SK-N-SH (cell line): ENCODE data around the gene IGFBP3. TPM values are rescaled to one million over a fixed set of nuclear protein-coding genes. Genes with fewer than 3 reads are reported as not detected.

Source experiments
- CTCF ChIA-PET: fragments of 300-600, 350-600 bp; formaldehyde crosslinking; extraction: SDS; loops from one replicate; lab custom pipeline; 2021; lab: Yijun Ruan, JAX
- POLR2A ChIA-PET: fragments of 350-600 bp; sonication (Branson Sonifier 250); formaldehyde crosslinking; extraction: SDS; loops from one replicate; lab custom pipeline; 2020; ENCODE audit warnings: antibody characterized with exemption, inconsistent platforms; lab: Yijun Ruan, JAX
- DNase-seq: peaks from one replicate; pipeline ENCODE4 v3.0.0; 2012
- H2AFZ ChIP-seq: fragments of 200-600 bp; sonication (generic); 2 replicates; pipeline ENCODE4 v1.8.1; 2016; ENCODE audit warnings: antibody characterized with exemption, mild to moderate bottlenecking, low read depth
- H3F3A ChIP-seq: fragments of 200-600 bp; sonication (generic); replicated peaks from 2 replicates; pipeline ENCODE3; 2016; ENCODE audit warnings: antibody characterized with exemption, mild to moderate bottlenecking; ENCODE audit not compliant: insufficient read depth
- H3K27ac ChIP-seq, 2 experiments: fragments of 200-500 bp in 1 of 2; fragments of 200-600 bp in 1 of 2; sonication (Bioruptor generic) in 1 of 2; sonication (generic), shearing (Covaris generic) in 1 of 2; 2 replicates each; pipeline versions ENCODE4 v1.5.1 to v1.6.1; 2014 to 2016; ENCODE audit warnings: low read depth in 2 of 2, inconsistent platforms in 1 of 2, low read length in 1 of 2, mild to moderate bottlenecking in 1 of 2, mixed read lengths in 1 of 2
- H3K27me3 ChIP-seq: fragments of 200-600 bp; sonication (generic), shearing (Covaris generic); 2 replicates; pipeline ENCODE4 v1.6.1; 2016; ENCODE audit warnings: mixed run types; ENCODE audit not compliant: insufficient read depth
- H3K36me3 ChIP-seq, 2 experiments: fragments of 200-500 bp in 1 of 2; fragments of 200-600 bp in 1 of 2; sonication (Bioruptor generic) in 1 of 2; sonication (generic) in 1 of 2; replicated peaks in 1 of 2; 2 replicates each; pipeline versions ENCODE3 to v1.5.1; 2014 to 2016; ENCODE audit warnings: low read length in 1 of 2, mild to moderate bottlenecking in 1 of 2; ENCODE audit not compliant: insufficient read depth in 2 of 2, control insufficient read depth in 1 of 2
- H3K4me1 ChIP-seq, 2 experiments: fragments of 200-500 bp in 1 of 2; fragments of 200-600 bp in 1 of 2; sonication (Bioruptor generic) in 1 of 2; sonication (generic), shearing (Covaris generic) in 1 of 2; 2 replicates each; pipeline versions ENCODE4 v1.5.1 to v1.6.1; 2014 to 2016; ENCODE audit warnings: low read depth in 1 of 2, low read length in 1 of 2, mixed run types in 1 of 2; ENCODE audit not compliant: insufficient read depth in 2 of 2, control insufficient read depth in 1 of 2
- H3K4me2 ChIP-seq: fragments of 200-600 bp; sonication (generic), shearing (Covaris generic); 2 replicates; pipeline ENCODE4 v1.6.1; 2017; ENCODE audit warnings: mixed run types
- H3K4me3 ChIP-seq, 2 experiments: fragments of 200-500 bp in 1 of 2; fragments of 200-600 bp in 1 of 2; sonication (Bioruptor generic) in 1 of 2; sonication (generic), shearing (Covaris generic) in 1 of 2; 2 replicates each; pipeline versions ENCODE4 v1.5.1 to v1.8.1; 2014 to 2016; ENCODE audit warnings: low read depth in 2 of 2, inconsistent platforms in 1 of 2, low read length in 1 of 2, mild to moderate bottlenecking in 1 of 2, mixed read lengths in 1 of 2, moderate library complexity in 1 of 2
- H3K79me2 ChIP-seq: fragments of 200-600 bp; sonication (generic); 2 replicates; pipeline ENCODE4 v1.8.1; 2017; ENCODE audit warnings: mild to moderate bottlenecking; ENCODE audit not compliant: insufficient read depth
- H3K9ac ChIP-seq: fragments of 200-600 bp; sonication (generic); 2 replicates; pipeline ENCODE4 v1.6.1; 2017; ENCODE audit warnings: mixed run types
- H3K9me2 ChIP-seq: fragments of 200-600 bp; sonication (generic); 2 replicates; pipeline ENCODE4 v1.6.1; 2017; ENCODE audit warnings: mixed run types
- H3K9me3 ChIP-seq: fragments of 200-600 bp; sonication (generic); 2 replicates; pipeline ENCODE4 v1.6.1; 2017; ENCODE audit warnings: mixed run types, mild to moderate bottlenecking, moderate library complexity
- H4K20me1 ChIP-seq: fragments of 200-600 bp; sonication (generic); 2 replicates; pipeline ENCODE4 v1.6.1; 2017; ENCODE audit warnings: mild to moderate bottlenecking, mixed run types; ENCODE audit not compliant: insufficient read depth
- CHD2 ChIP-seq: fragments of 150-350 bp; IDR thresholded peaks from 2 replicates; pipeline ENCODE4 v1.6.1; 2018; ENCODE audit warnings: low read length; ENCODE audit not compliant: partially characterized antibody
- EZH2phosphoT487 ChIP-seq: fragments of 200-600 bp; sonication (generic); IDR thresholded peaks from 2 replicates; pipeline ENCODE4 v1.6.1; 2017; ENCODE audit warnings: low read depth, mixed run types, mild to moderate bottlenecking, antibody characterized with exemption, moderate library complexity, borderline replicate concordance
- FOXM1 ChIP-seq: IDR thresholded peaks from 2 replicates; pipeline ENCODE4 v1.4.0; 2012; ENCODE audit warnings: low read depth, mild to moderate bottlenecking
- GATA2 ChIP-seq: sonication (generic); formaldehyde crosslinking; IDR thresholded peaks from 2 replicates; pipeline ENCODE4 v1.5.0; 2020; ENCODE audit warnings: mild to moderate bottlenecking, missing genetic modification reagents
- IRF3 ChIP-seq: fragments of 150-350 bp; IDR thresholded peaks from 2 replicates; pipeline ENCODE4 v1.6.1; 2016; ENCODE audit warnings: mild to moderate bottlenecking, low read depth, low read length
- MEF2A ChIP-seq: IDR thresholded peaks from 2 replicates; pipeline ENCODE4 v1.4.0; 2012; ENCODE audit warnings: low read depth, borderline replicate concordance
- PBX3 ChIP-seq: IDR thresholded peaks from 2 replicates; pipeline ENCODE4; 2012
- RAD21 ChIP-seq: IDR thresholded peaks from 2 replicates; pipeline ENCODE4 v1.6.1; 2012; ENCODE audit warnings: mild to moderate bottlenecking, low read length
- REST ChIP-seq: IDR thresholded peaks from 2 replicates; pipeline ENCODE4 v1.6.1; 2012; ENCODE audit warnings: mild to moderate bottlenecking, low read depth, low read length, moderate library complexity
- SIN3A ChIP-seq: IDR thresholded peaks from 2 replicates; pipeline ENCODE4 v1.6.1; 2012; ENCODE audit warnings: low read depth, mild to moderate bottlenecking, low read length, moderate library complexity, borderline replicate concordance
- SMC3 ChIP-seq: IDR thresholded peaks from 2 replicates; pipeline ENCODE4 v1.6.1; 2012; ENCODE audit warnings: low read depth, low read length, improper control_type of control experiment
- TAF1 ChIP-seq: IDR thresholded peaks from 2 replicates; pipeline ENCODE4 v1.6.1; 2012; ENCODE audit warnings: low read depth, mild to moderate bottlenecking, low read length, moderate library complexity, borderline replicate concordance
- USF1 ChIP-seq: IDR thresholded peaks from 2 replicates; pipeline ENCODE4 v1.4.0; 2012; ENCODE audit warnings: low read depth, borderline replicate concordance
- ZBTB33 ChIP-seq: IDR thresholded peaks from 2 replicates; pipeline ENCODE4 v1.4.0; 2012; ENCODE audit warnings: low read depth, borderline replicate concordance
- WGBS: methylation state at CpG from one replicate; pipeline ENCODE4 v1.1.6; 2017; ENCODE audit warnings: low lambda C conversion rate; 5-methylcytosine and 5-hydroxymethylcytosine counted together
- polyA plus RNA-seq, 3 experiments: library from polyadenylated mRNA; depleted of rRNA; stranded (reverse); fragments of >200 nt; gene quantifications; 2 replicates each; pipeline ENCODE4 v1.2.3, GENCODE V29; 2012

Gene IGFBP3
- polyA plus RNA-seq, 1 of the 3 experiments (the other 2 are of a cell fraction), result 51.2 TPM

DNA sequence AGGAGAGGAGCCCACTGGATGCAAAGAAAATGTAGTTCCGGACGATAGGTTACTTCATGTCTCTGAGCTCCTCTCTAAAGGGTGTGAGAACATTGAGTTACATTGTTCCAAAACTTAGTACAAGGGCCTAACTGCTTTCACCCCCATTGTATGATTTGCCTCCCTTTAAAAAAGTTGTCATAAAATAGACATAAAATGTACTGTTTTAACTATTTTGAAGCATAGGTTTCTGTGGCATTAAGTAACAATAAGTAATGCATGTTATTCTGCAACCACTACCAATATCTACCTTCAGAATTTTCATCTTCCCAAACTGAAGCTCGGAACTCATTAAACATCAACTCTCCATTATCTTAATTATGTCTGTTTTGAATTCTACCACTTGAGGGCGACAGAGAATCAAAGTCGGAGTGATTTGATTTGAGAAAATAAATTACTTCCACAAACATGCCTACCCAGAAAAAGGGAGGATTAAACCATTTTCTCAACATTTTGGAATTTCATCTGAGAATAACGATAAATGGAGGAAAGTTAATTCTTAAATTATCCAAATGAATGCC, 30.1 kb downstream of the IGFBP3 start (continued):
- TF ChIP-seq PBX3 (peak; percentile 8; the same call in 1 of the 2 replicates), MEF2A (no peak), RAD21 (peak; percentile 76)

DNA sequence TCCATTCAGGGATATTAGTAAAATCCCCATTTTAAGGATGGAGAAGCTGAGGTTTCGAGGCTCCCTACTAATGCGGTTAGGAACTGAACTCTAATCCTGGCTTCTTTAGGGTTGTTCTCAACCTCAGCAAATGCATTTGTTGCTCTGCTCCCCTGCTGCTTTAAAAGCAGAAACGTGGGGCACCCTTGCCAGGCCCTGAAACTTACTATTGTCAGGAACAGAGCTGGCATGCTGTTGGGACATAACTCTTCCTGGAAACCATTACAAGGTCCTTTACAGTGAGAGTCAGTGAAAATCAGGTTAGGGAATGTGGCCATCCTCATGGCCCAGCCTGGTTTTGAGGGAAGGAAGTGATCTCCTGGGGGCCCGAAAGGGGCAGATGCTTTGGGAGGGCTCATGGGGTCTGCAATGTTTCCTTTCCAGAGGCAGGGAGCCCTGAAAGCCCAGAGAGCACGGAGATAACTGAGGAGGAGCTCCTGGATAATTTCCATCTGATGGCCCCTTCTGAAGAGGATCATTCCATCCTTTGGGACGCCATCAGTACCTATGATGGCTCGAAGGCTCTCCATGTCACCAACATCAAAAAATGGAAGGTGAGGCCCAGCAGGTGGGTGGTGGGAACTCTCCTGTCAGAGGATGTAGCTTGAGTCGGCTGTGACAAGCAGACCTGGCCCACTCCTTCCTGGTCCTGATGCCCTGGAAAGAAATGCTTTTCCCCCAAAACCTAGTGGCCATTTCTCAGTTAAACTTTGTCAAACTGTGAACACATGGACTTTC, 30.8 kb downstream of the IGFBP3 start:
- Histone ChIP-seq H3K4me1 (peaks cover 0 to 8% of the 10 kb centered on the region in 2 experiments; a peak in 1 of 4 replicates), H3K27ac (no peak overlapping the region), H3K9me3 (no peaks in the 10 kb centered on the region), H3K9me2 (no peaks in the 10 kb centered on the region), H3F3A (no peaks in the 10 kb centered on the region), H2AFZ (no peak overlapping the region), H3K4me3 (no peak overlapping the region), H3K79me2 (no peaks in the 10 kb centered on the region), H4K20me1 (no peaks in the 10 kb centered on the region), H3K36me3 (no peaks in the 10 kb centered on the region), H3K9ac (no peak overlapping the region), H3K4me2 (no peak overlapping the region), H3K27me3 (peaks cover 12% of the 10 kb centered on the region; the same call in 1 of the 2 replicates)
- ChIA-PET POLR2A (interaction anchor here (1.2 kb wide), 1 partner anchor 322 kb away, joined by 3 read pairs; no protein-coding TSS in a partner anchor), CTCF (interaction anchor here (0.5 to 7.2 kb wide), 31 partner anchors 8 to 1304 kb away, joined by 3 to 53 read pairs (median 3); partner anchors contain the start of gene IGFBP3)
- TF ChIP-seq SMC3, result no peak
- no peak for TF ChIP-seq SIN3A
- no peak for TF ChIP-seq GATA2 (CRISPR knock-in tag)
- no peak for TF ChIP-seq REST
- TF ChIP-seq ZBTB33, result no peak
- no peak for TF ChIP-seq USF1
- no peak for TF ChIP-seq CHD2
- TF ChIP-seq TAF1, result no peak
- no peak for TF ChIP-seq IRF3
- TF ChIP-seq FOXM1, result no peak
- TF ChIP-seq EZH2phosphoT487, result no peak
- WGBS, result 68% methylated on average over 7 of the region's 8 CpGs
- no peak for DNase-seq
